ENCODE results near the gene SP2.
A peak's percentile ranks its signal among the peaks of the same experiment; 100 is the strongest.

Gene SP2

GRCh38 chr17:47945080-47945479 lies 49.0 kb downstream of the SP2 start:
- Histone ChIP-seq H3K4me1 (ENCODE audit: control insufficient read depth, insufficient read depth, low read length) (peaks cover 20% of the 10 kb centered on the region), H3K9ac (ENCODE audit: low read length) (no peak overlapping the region), H3K27ac (ENCODE audit: low read depth, low read length) (no peak overlapping the region), H3K4me3 (ENCODE audit: low read depth, low read length) (no peak overlapping the region), H3K27me3 (ENCODE audit: control insufficient read depth, insufficient read depth, low read length) (peaks cover 5% of the 10 kb centered on the region; the same call in 1 of the 2 replicates), H3K36me3 (ENCODE audit: control insufficient read depth, insufficient read depth, low read length) (0 out of 2 replicates have a peak, but pooled peaks cover 9% of the 10 kb centered on the region), H3K9me3 (ENCODE audit: control insufficient read depth, insufficient read depth, low read depth, low read length) (no peaks in the 10 kb centered on the region)

DNA sequence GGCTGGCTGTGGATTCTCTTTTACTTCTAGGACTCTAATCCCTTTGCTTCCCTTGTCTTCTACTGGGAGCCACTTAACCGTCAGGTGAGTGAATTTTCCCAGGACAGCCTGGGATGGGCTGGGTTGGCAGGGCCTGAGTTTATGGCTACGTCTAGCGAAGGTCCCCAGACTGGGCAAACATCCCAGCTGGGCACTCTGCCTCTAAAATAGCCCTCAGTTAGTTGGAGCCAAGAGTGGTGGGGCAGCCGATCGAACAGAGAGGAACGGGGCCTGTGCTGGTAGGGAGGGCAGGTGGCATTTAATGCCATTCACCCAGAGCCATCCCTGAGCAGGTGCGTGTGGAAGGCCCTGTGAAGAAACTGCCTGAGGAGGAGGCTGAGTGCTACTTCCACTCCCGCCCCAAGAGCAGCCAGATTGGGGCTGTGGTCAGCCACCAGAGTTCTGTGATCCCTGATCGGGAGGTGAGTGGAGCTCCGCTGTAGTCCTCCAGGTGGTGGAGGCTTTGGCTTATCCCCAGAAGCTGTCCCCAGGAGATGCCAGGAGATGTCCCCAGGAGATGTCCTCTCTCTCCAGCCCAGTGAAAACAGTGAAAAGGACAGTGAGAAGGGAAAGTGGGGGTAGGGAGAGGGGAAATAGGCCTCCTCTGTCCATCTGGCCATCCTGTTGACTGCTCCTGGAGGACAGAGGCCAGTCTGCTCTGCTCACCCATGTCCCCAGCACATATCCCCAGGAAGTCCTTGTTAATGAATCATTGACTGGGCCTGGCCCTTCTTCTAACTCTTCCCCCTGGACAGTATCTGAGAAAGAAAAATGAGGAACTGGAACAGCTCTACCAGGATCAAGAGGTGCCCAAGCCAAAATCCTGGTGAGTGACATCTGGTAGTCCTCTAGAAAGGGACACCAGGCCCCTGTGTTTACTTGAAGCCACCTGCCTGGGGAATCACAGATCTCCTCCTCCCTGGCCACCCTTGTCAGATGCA lies 49.8 kb downstream of the SP2 start:
- 0 out of 2 replicates have a peak, but pooled peaks cover 9% of the 10 kb centered on the region for H3K36me3 ChIP-seq (ENCODE audit: control insufficient read depth, insufficient read depth, low read length)
- peaks cover 20% of the 10 kb centered on the region for H3K4me1 ChIP-seq (ENCODE audit: control insufficient read depth, insufficient read depth, low read length)
- peaks cover 3% of the 10 kb centered on the region; the same call in 1 of the 2 replicates for H3K27me3 ChIP-seq (ENCODE audit: control insufficient read depth, insufficient read depth, low read length)
- H3K4me3 ChIP-seq (ENCODE audit: low read depth, low read length): no peak overlapping the region
- H3K27ac ChIP-seq (ENCODE audit: low read depth, low read length): no peak overlapping the region
- no peaks in the 10 kb centered on the region for H3K9me3 ChIP-seq (ENCODE audit: control insufficient read depth, insufficient read depth, low read depth, low read length)
- H3K9ac ChIP-seq (ENCODE audit: low read length): no peak overlapping the region

- Histone ChIP-seq H3K36me3 (ENCODE audit: control insufficient read depth, insufficient read depth, low read length) (0 out of 2 replicates have a peak, but pooled peaks cover 9% of the 10 kb centered on the region), H3K4me1 (ENCODE audit: control insufficient read depth, insufficient read depth, low read length) (peaks cover 20% of the 10 kb centered on the region), H3K4me3 (ENCODE audit: low read depth, low read length) (no peak overlapping the region), H3K9me3 (ENCODE audit: control insufficient read depth, insufficient read depth, low read depth, low read length) (no peaks in the 10 kb centered on the region), H3K27ac (ENCODE audit: low read depth, low read length) (no peak overlapping the region), H3K9ac (ENCODE audit: low read length) (no peak overlapping the region), H3K27me3 (ENCODE audit: control insufficient read depth, insufficient read depth, low read length) (no peaks in the 10 kb centered on the region)
These were observed 50.5 kb downstream of the SP2 start for GRCh38 chr17:47946516-47946915.

DNA sequence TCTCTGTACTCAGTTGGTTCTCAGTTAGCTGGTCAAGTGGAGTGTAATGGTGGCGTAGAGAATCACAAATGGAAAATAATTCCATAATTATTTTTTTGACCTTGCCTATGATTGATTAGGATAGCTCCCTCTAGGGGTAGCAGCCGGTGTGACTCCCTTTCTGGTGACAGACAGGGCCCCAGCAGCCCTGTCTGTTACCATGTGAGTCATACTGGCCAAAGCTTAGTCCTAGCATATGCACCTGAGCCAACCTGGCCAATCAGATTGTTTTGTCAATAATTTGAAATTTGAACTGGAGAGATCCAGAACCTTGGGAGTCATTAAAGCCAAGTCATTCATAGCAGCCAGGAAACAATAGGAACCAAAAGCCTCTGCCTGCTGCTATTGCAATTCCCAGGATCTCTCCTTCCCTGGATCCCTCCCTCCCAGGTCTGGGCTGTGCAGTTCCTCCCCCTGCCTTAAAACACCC lies 50.9 kb downstream of the SP2 start:
- H3K27ac ChIP-seq (ENCODE audit: low read depth, low read length): no peak overlapping the region
- no peak overlapping the region for H3K9ac ChIP-seq (ENCODE audit: low read length)
- H3K27me3 ChIP-seq (ENCODE audit: control insufficient read depth, insufficient read depth, low read length): no peaks in the 10 kb centered on the region
- peaks cover 19% of the 10 kb centered on the region for H3K4me1 ChIP-seq (ENCODE audit: control insufficient read depth, insufficient read depth, low read length)
- H3K36me3 ChIP-seq (ENCODE audit: control insufficient read depth, insufficient read depth, low read length): 0 out of 2 replicates have a peak, but pooled peaks cover 9% of the 10 kb centered on the region
- H3K9me3 ChIP-seq (ENCODE audit: control insufficient read depth, insufficient read depth, low read depth, low read length): no peaks in the 10 kb centered on the region
- no peak overlapping the region for H3K4me3 ChIP-seq (ENCODE audit: low read depth, low read length)

GRCh38 chr17:47948706-47949196 lies 52.7 kb downstream of the SP2 start:
- peak overlapping the region; percentile 37 for H3K9ac ChIP-seq (ENCODE audit: low read length)
- H3K27ac ChIP-seq (ENCODE audit: low read depth, low read length): no peak overlapping the region
- peaks cover 14% of the 10 kb centered on the region for H3K4me1 ChIP-seq (ENCODE audit: control insufficient read depth, insufficient read depth, low read length)

DNA sequence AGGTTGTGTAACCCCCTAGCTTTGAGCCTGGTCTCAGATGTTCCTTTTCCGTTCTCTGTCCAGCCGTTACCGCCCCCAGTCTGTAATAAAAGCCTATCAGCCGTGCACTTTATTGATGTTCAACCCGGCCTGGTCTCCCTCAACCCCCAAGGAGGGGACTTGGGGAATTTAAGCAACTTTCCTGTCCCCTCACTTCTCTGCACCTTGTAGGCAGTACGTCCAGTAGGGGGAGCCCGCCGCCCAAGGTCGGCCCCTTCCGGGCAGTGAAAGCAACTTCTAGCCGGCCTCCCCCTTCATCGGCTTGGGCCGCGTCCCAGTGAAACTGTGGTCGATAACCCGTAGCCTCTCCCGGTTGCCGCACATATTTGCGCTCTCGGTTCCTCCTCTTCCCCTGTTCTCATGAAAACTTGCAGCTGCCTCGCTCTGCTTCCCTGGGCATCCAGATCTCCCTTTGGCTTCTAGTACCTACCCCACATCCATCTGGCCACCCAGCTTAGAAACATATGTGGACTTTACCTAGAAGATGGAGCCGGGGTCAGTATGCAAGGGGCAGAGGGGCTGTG lies 53.2 kb downstream of the SP2 start:
- Histone ChIP-seq H3K27me3 (ENCODE audit: control insufficient read depth, insufficient read depth, low read length) (no peaks in the 10 kb centered on the region), H3K27ac (ENCODE audit: low read depth, low read length) (no peak overlapping the region), H3K4me1 (ENCODE audit: control insufficient read depth, insufficient read depth, low read length) (peaks cover 14% of the 10 kb centered on the region), H3K4me3 (ENCODE audit: low read depth, low read length) (peak overlapping the region; percentile 42), H3K9me3 (ENCODE audit: control insufficient read depth, insufficient read depth, low read depth, low read length) (no peaks in the 10 kb centered on the region), H3K36me3 (ENCODE audit: control insufficient read depth, insufficient read depth, low read length) (0 out of 2 replicates have a peak, but pooled peaks cover 9% of the 10 kb centered on the region), H3K9ac (ENCODE audit: low read length) (peak overlapping the region; percentile 37)

More at GRCh38 chr17:47948706-47949196, 52.7 kb downstream of the SP2 start:
- 0 out of 2 replicates have a peak, but pooled peaks cover 9% of the 10 kb centered on the region for H3K36me3 ChIP-seq (ENCODE audit: control insufficient read depth, insufficient read depth, low read length)
- no peak overlapping the region for H3K4me3 ChIP-seq (ENCODE audit: low read depth, low read length)
- H3K27me3 ChIP-seq (ENCODE audit: control insufficient read depth, insufficient read depth, low read length): no peaks in the 10 kb centered on the region
- H3K9me3 ChIP-seq (ENCODE audit: control insufficient read depth, insufficient read depth, low read depth, low read length): no peaks in the 10 kb centered on the region

DNA sequence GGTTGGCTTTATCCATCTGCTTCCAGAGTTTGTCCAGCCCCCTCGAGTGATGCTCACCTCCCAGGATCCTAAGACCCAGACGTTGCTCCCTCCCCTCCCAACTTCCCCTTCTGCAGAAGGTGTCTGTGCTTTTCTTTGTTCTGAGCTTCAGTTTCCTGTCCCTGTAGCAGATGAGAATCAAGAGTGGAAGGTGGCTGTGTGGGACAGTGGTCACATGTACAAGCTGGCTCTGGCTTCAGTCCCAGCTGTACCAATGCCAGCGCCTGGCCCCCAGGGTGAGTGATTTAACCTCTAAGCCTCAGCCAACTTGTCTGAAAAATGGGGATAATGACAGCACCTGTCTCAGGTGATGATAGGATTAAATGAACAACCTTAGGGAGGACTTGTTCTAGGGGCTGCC lies 53.9 kb downstream of the SP2 start:
- Histone ChIP-seq H3K9ac (ENCODE audit: low read length) (no peak overlapping the region), H3K4me1 (ENCODE audit: control insufficient read depth, insufficient read depth, low read length) (peaks cover 14% of the 10 kb centered on the region), H3K27me3 (ENCODE audit: control insufficient read depth, insufficient read depth, low read length) (no peaks in the 10 kb centered on the region), H3K9me3 (ENCODE audit: control insufficient read depth, insufficient read depth, low read depth, low read length) (no peaks in the 10 kb centered on the region), H3K4me3 (ENCODE audit: low read depth, low read length) (no peak overlapping the region), H3K36me3 (ENCODE audit: control insufficient read depth, insufficient read depth, low read length) (0 out of 2 replicates have a peak, but pooled peaks cover 8% of the 10 kb centered on the region), H3K27ac (ENCODE audit: low read depth, low read length) (no peak overlapping the region)

- H3K27ac ChIP-seq (ENCODE audit: low read depth, low read length): no peak overlapping the region
- no peaks in the 10 kb centered on the region for H3K9me3 ChIP-seq (ENCODE audit: control insufficient read depth, insufficient read depth, low read depth, low read length)
- H3K36me3 ChIP-seq (ENCODE audit: control insufficient read depth, insufficient read depth, low read length): 0 out of 2 replicates have a peak, but pooled peaks cover 3% of the 10 kb centered on the region
- no peaks in the 10 kb centered on the region for H3K27me3 ChIP-seq (ENCODE audit: control insufficient read depth, insufficient read depth, low read length)
- no peak overlapping the region for H3K4me3 ChIP-seq (ENCODE audit: low read depth, low read length)
- H3K9ac ChIP-seq (ENCODE audit: low read length): no peak overlapping the region
- H3K4me1 ChIP-seq (ENCODE audit: control insufficient read depth, insufficient read depth, low read length): peaks cover 14% of the 10 kb centered on the region
These were observed 54.4 kb downstream of the SP2 start for GRCh38 chr17:47950448-47950847.

GRCh38 chr17:47952171-47953021 lies 56.4 kb downstream of the SP2 start:
- 0 out of 2 replicates have a peak, but pooled peaks cover 3% of the 10 kb centered on the region for H3K36me3 ChIP-seq (ENCODE audit: control insufficient read depth, insufficient read depth, low read length)
- H3K9ac ChIP-seq (ENCODE audit: low read length): no peak overlapping the region
- peaks cover 19% of the 10 kb centered on the region for H3K4me1 ChIP-seq (ENCODE audit: control insufficient read depth, insufficient read depth, low read length)
- no peak overlapping the region for H3K4me3 ChIP-seq (ENCODE audit: low read depth, low read length)
- no peak overlapping the region for H3K27ac ChIP-seq (ENCODE audit: low read depth, low read length)
- H3K27me3 ChIP-seq (ENCODE audit: control insufficient read depth, insufficient read depth, low read length): no peaks in the 10 kb centered on the region
- no peaks in the 10 kb centered on the region for H3K9me3 ChIP-seq (ENCODE audit: control insufficient read depth, insufficient read depth, low read depth, low read length)

GRCh38 chr17:47953909-47954308 lies 57.9 kb downstream of the SP2 start:
- Histone ChIP-seq H3K36me3 (ENCODE audit: control insufficient read depth, insufficient read depth, low read length) (no peaks in the 10 kb centered on the region), H3K27me3 (ENCODE audit: control insufficient read depth, insufficient read depth, low read length) (no peaks in the 10 kb centered on the region), H3K9me3 (ENCODE audit: control insufficient read depth, insufficient read depth, low read depth, low read length) (no peaks in the 10 kb centered on the region), H3K4me3 (ENCODE audit: low read depth, low read length) (no peak overlapping the region), H3K9ac (ENCODE audit: low read length) (no peak overlapping the region), H3K27ac (ENCODE audit: low read depth, low read length) (no peak overlapping the region), H3K4me1 (ENCODE audit: control insufficient read depth, insufficient read depth, low read length) (peaks cover 23% of the 10 kb centered on the region)
